Central memory CD8-positive, alpha-beta T cell (primary cell): ENCODE data around the gene TIMELESS.
"Not testable (repeated sequence)": the region's sequence is repeated elsewhere in the genome, so short reads cannot be mapped to it uniquely, and the experiment has no call there.

Source experiments
- ATAC-seq: fragments of 150-1000 bp; cut with Tn5 transposase; replicated peaks from 2 replicates; pipeline ENCODE4 v1.10.0; 2022; ENCODE audit warnings: mild to moderate bottlenecking, moderate FRiP score, moderate number of reproducible peaks; ENCODE audit not compliant: poor library complexity, severe bottlenecking; ENCODE audit errors: extremely low read depth
- DNase-seq, 2 donors: peaks; one replicate each; pipeline ENCODE4 v3.0.0; 2021; ENCODE audit warnings: low spot score in 2 of 2
- H3K27ac Mint-ChIP-seq: one replicate; pipeline ENCODE4 v1.8.0; 2022; ENCODE audit warnings: low read depth, mild to moderate bottlenecking, moderate library complexity, mixed read lengths
- H3K27me3 Mint-ChIP-seq: one replicate; pipeline ENCODE4 v1.8.0; 2022; ENCODE audit warnings: mixed read lengths
- H3K36me3 Mint-ChIP-seq: one replicate; pipeline ENCODE4 v1.8.0; 2022; ENCODE audit warnings: mild to moderate bottlenecking, moderate library complexity, mixed read lengths; ENCODE audit not compliant: insufficient read depth
- H3K4me1 Mint-ChIP-seq: one replicate; pipeline ENCODE4 v1.8.0; 2022; ENCODE audit warnings: mixed read lengths
- H3K4me3 Mint-ChIP-seq: one replicate; pipeline ENCODE4 v1.8.0; 2022; ENCODE audit warnings: mild to moderate bottlenecking, moderate library complexity, mixed read lengths
- H3K9me3 Mint-ChIP-seq: one replicate; pipeline ENCODE4 v1.8.0; 2022; ENCODE audit warnings: mixed read lengths

The TIMELESS gene

GRCh38 chr12:56448860-56449621, at the start of gene TIMELESS:
TSS of gene TIMELESS (minus strand) at chr12:56449426. CDS start at chr12:56434170, 15,256 bp downstream.
- ATAC-seq, result peak; percentile 98

GRCh38 chr12:56498126-56498902, 49.1 kb upstream of the TIMELESS start:
- not testable (repeated sequence) for H3K36me3 Mint-ChIP-seq, H3K27me3 Mint-ChIP-seq, DNase-seq, H3K4me3 Mint-ChIP-seq, H3K27ac Mint-ChIP-seq, ATAC-seq, H3K4me1 Mint-ChIP-seq, H3K9me3 Mint-ChIP-seq

More at GRCh38 chr12:56448860-56449621, at the start of gene TIMELESS:
- DNase-seq, result peak; percentile 69 to 75
- Mint-ChIP-seq H3K36me3 (peaks cover 4% of the 10 kb centered on the region), H3K27ac (peak within 1 kb of the TSS; percentile 93), H3K9me3 (no peaks in the 10 kb centered on the region), H3K4me3 (peak within 1 kb of the TSS; percentile 86), H3K4me1 (peaks cover 9% of the 10 kb centered on the region), H3K27me3 (no peaks in the 10 kb centered on the region)

- H3K27me3 Mint-ChIP-seq, H3K4me3 Mint-ChIP-seq, ATAC-seq, H3K9me3 Mint-ChIP-seq, H3K36me3 Mint-ChIP-seq, H3K4me1 Mint-ChIP-seq: not testable (repeated sequence)
- H3K27ac Mint-ChIP-seq, result peak overlapping the region; percentile 38
- DNase-seq, result peak; percentile 26 to 37
These were observed 47.5 kb upstream of the TIMELESS start for GRCh38 chr12:56496704-56497103.

GRCh38 chr12:56494481-56494880, 45.3 kb upstream of the TIMELESS start:
- not testable (repeated sequence) for H3K36me3 Mint-ChIP-seq, DNase-seq, H3K9me3 Mint-ChIP-seq

GRCh38 chr12:56494106-56494415, 44.8 kb upstream of the TIMELESS start:
- H3K36me3 Mint-ChIP-seq, H3K4me1 Mint-ChIP-seq, H3K9me3 Mint-ChIP-seq, H3K4me3 Mint-ChIP-seq, ATAC-seq, DNase-seq, H3K27ac Mint-ChIP-seq: not testable (repeated sequence)
- peaks cover 23% of the 10 kb centered on the region for H3K27me3 Mint-ChIP-seq

More at GRCh38 chr12:56494481-56494880, 45.3 kb upstream of the TIMELESS start:
- peaks cover 23% of the 10 kb centered on the region for H3K27me3 Mint-ChIP-seq
- not testable (repeated sequence) for ATAC-seq, H3K4me1 Mint-ChIP-seq, H3K27ac Mint-ChIP-seq, H3K4me3 Mint-ChIP-seq

GRCh38 chr12:56493409-56494105, 44.3 kb upstream of the TIMELESS start:
- H3K27ac Mint-ChIP-seq, H3K9me3 Mint-ChIP-seq, H3K4me1 Mint-ChIP-seq, H3K4me3 Mint-ChIP-seq, ATAC-seq, H3K36me3 Mint-ChIP-seq, DNase-seq: not testable (repeated sequence)
- H3K27me3 Mint-ChIP-seq, result peaks cover 23% of the 10 kb centered on the region

- H3K9me3 Mint-ChIP-seq, result no peaks in the 10 kb centered on the region
- peaks cover 3% of the 10 kb centered on the region for H3K36me3 Mint-ChIP-seq
- no peak overlapping the region for H3K27ac Mint-ChIP-seq
- H3K27me3 Mint-ChIP-seq, result peaks cover 23% of the 10 kb centered on the region
- DNase-seq, result no peak
- no peak for ATAC-seq
- H3K4me3 Mint-ChIP-seq, result no peak overlapping the region
- peaks cover 15% of the 10 kb centered on the region for H3K4me1 Mint-ChIP-seq
These were observed 41.1 kb upstream of the TIMELESS start for GRCh38 chr12:56490360-56490759.

- Mint-ChIP-seq H3K27ac (peak within 1 kb of the TSS; percentile 50), H3K4me3 (peak within 1 kb of the TSS; percentile 85), H3K36me3 (peaks cover 3% of the 10 kb centered on the region), H3K4me1 (peaks cover 15% of the 10 kb centered on the region), H3K27me3 (peaks cover 23% of the 10 kb centered on the region), H3K9me3 (no peaks in the 10 kb centered on the region)
- DNase-seq (peak; percentile 45 to 59), ATAC-seq (peak; percentile 99)
These were observed 39.1 kb upstream of the TIMELESS start, which contains the start of gene GLS2 for GRCh38 chr12:56488041-56488955. TSS of gene GLS2 (minus strand) at chr12:56488161. CDS start at chr12:56488118, 43 bp downstream.

- H3K9me3 Mint-ChIP-seq, result no peaks in the 10 kb centered on the region
- peak; percentile 11 for ATAC-seq
- DNase-seq, result peak in 1 of 2 donors; percentile 22
- peak overlapping the region; percentile 50 for H3K27ac Mint-ChIP-seq
- H3K4me1 Mint-ChIP-seq, result peaks cover 15% of the 10 kb centered on the region
- peak overlapping the region; percentile 85 for H3K4me3 Mint-ChIP-seq
- peaks cover 3% of the 10 kb centered on the region for H3K36me3 Mint-ChIP-seq
- H3K27me3 Mint-ChIP-seq, result peaks cover 23% of the 10 kb centered on the region
These were observed 38.3 kb upstream of the TIMELESS start for GRCh38 chr12:56487448-56488040.

- peaks cover 18% of the 10 kb centered on the region for H3K27me3 Mint-ChIP-seq
- ATAC-seq (no peak), DNase-seq (no peak)
- H3K9me3 Mint-ChIP-seq, result no peaks in the 10 kb centered on the region
- H3K4me3 Mint-ChIP-seq, result peak overlapping the region; percentile 85
- no peak overlapping the region for H3K27ac Mint-ChIP-seq
- peaks cover 3% of the 10 kb centered on the region for H3K36me3 Mint-ChIP-seq
- peaks cover 15% of the 10 kb centered on the region for H3K4me1 Mint-ChIP-seq
These were observed 37.5 kb upstream of the TIMELESS start for GRCh38 chr12:56486694-56487093.

- DNase-seq, result no peak
- Mint-ChIP-seq H3K36me3 (peaks cover 3% of the 10 kb centered on the region), H3K4me3 (no peak overlapping the region), H3K27ac (no peak overlapping the region), H3K9me3 (no peaks in the 10 kb centered on the region), H3K4me1 (peaks cover 21% of the 10 kb centered on the region), H3K27me3 (no peaks in the 10 kb centered on the region)
- ATAC-seq, result no peak
These were observed 35.3 kb upstream of the TIMELESS start for GRCh38 chr12:56484566-56484965.
